Heart left ventricle (tissue), 13 donors: ENCODE measurements around the gene SPANXC.

ENCODE experiments used
- POLR2A ChIP-seq, 2 donors: fragments of 450-650 bp; IDR thresholded peaks; one replicate each; pipeline ENCODE4 v1.6.1; 2017; ENCODE audit warnings: antibody characterized with exemption in 2 of 2, mild to moderate bottlenecking in 2 of 2, moderate library complexity in 2 of 2
- TF ChIP-seq, protein P1 (sequence below), 12 donors: fragments of 200-600 bp; sonication (generic) in 4 of 12; IDR thresholded peaks; one replicate each; pipeline versions ENCODE4 v1.5.0 to v1.8.0; 2018 to 2022; ENCODE audit warnings: antibody characterized with exemption in 12 of 12, mild to moderate bottlenecking in 5 of 12
- donor health status: ischemic (EF 13 %, LVEDD 7.1; RV severe dilation, severe dysfunction).
- donor health status: DM: no; HTN: yes; CAD: no.
- donor health status: DM: no; HTN: no; CAD: no.
- donor health status: ischemic (EF 25% LVEDD 6.9; RV normal size, moderate dysfunction).
- donor health status: ischemic (EF 25% LVEDD 5.7; RV mildly dilated, moderate dysfunction).
- donor health status: ischemic (EF 35%, LVEDD 5.7; RV mildly dilated, moderate dysfunction).
- donor health status: nonischemic (EF 11% LVEDD 7.7; RV severe dilation, severe dysfunction).
- donor health status: DM: yes; HTN: yes; CAD: no.
- donor health status: PGD.
- donor health status: ischemic (EF 29% LVEDD 5.4; RV normal size, mild dysfunction).
- donor health status: nonischemic (EF 23%, LVEDD 6.1; RV moderate dilation, normal function).

DNA sequence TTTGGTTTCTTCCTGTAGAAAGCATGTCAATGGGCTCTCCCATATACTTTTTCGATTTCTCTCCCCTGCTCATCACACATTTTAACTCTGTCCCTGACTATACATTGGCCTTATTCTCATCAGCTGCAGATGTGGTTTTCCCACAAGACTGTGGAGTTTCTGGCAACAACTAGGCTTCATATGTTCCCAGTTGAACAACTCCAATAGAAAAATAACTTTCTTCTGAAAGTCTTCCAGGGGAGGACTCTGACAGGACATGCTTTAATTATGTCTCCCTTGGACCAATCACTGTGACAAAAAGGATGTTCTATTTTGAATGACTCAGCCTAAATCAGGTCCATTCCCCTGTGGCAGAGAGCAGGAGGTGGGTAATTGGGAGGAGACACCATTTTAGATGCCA lies 28.1 kb downstream of the SPANXC start:
- TF ChIP-seq, protein P1, sequence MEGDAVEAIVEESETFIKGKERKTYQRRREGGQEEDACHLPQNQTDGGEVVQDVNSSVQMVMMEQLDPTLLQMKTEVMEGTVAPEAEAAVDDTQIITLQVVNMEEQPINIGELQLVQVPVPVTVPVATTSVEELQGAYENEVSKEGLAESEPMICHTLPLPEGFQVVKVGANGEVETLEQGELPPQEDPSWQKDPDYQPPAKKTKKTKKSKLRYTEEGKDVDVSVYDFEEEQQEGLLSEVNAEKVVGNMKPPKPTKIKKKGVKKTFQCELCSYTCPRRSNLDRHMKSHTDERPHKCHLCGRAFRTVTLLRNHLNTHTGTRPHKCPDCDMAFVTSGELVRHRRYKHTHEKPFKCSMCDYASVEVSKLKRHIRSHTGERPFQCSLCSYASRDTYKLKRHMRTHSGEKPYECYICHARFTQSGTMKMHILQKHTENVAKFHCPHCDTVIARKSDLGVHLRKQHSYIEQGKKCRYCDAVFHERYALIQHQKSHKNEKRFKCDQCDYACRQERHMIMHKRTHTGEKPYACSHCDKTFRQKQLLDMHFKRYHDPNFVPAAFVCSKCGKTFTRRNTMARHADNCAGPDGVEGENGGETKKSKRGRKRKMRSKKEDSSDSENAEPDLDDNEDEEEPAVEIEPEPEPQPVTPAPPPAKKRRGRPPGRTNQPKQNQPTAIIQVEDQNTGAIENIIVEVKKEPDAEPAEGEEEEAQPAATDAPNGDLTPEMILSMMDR (IDR thresholded peaks at IDR 0.05): no peak
- TF ChIP-seq POLR2A (IDR thresholded peaks at IDR 0.05): no peak
